Measurements from ENCODE around the gene PTPRN2.

DNA sequence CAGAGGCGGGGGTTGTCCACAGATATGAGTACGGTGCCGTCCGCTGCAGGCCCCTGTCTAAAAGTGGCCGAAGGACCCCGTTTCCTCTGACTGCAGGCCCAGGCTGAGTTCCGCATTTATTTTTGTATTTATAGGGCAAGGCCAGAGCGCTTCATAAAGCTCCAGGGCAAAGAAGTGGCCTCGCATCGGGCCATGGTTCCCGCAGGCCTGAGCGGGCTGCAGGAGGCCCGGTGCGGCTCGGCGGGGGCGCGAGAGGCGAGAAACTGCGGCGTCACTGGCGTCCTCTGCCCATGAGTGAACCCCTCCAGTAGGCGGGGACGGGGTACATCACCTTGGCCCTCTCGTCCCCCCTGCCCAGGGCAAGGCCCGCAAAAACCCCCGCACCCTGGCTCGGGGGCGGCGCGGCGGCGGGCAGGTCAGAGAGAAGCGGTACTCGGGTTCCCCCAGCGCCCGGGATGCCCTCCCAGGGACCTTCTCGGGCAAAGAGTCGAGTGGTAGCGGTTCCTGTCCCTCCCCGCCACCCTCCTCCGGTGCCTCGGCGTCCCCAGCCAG lies 895.1 kb downstream of the PTPRN2 start:
- TF ChIP-seq, protein P1, sequence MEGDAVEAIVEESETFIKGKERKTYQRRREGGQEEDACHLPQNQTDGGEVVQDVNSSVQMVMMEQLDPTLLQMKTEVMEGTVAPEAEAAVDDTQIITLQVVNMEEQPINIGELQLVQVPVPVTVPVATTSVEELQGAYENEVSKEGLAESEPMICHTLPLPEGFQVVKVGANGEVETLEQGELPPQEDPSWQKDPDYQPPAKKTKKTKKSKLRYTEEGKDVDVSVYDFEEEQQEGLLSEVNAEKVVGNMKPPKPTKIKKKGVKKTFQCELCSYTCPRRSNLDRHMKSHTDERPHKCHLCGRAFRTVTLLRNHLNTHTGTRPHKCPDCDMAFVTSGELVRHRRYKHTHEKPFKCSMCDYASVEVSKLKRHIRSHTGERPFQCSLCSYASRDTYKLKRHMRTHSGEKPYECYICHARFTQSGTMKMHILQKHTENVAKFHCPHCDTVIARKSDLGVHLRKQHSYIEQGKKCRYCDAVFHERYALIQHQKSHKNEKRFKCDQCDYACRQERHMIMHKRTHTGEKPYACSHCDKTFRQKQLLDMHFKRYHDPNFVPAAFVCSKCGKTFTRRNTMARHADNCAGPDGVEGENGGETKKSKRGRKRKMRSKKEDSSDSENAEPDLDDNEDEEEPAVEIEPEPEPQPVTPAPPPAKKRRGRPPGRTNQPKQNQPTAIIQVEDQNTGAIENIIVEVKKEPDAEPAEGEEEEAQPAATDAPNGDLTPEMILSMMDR (conservative IDR thresholded peaks at IDR 0.05): no peak
- TF ChIP-seq EZH2 (IDR thresholded peaks at IDR 0.05; ENCODE audit: low read depth): no peak

Data from PC-9 (cell line).